ENCODE measurements around the gene LEP. TPM values are rescaled to one million over a fixed set of nuclear protein-coding genes. Genes with fewer than 3 reads are reported as not detected.

LEP gene
- total and polyA plus RNA-seq, 4 donors = 0.02 TPM; not detected in 3

DNA sequence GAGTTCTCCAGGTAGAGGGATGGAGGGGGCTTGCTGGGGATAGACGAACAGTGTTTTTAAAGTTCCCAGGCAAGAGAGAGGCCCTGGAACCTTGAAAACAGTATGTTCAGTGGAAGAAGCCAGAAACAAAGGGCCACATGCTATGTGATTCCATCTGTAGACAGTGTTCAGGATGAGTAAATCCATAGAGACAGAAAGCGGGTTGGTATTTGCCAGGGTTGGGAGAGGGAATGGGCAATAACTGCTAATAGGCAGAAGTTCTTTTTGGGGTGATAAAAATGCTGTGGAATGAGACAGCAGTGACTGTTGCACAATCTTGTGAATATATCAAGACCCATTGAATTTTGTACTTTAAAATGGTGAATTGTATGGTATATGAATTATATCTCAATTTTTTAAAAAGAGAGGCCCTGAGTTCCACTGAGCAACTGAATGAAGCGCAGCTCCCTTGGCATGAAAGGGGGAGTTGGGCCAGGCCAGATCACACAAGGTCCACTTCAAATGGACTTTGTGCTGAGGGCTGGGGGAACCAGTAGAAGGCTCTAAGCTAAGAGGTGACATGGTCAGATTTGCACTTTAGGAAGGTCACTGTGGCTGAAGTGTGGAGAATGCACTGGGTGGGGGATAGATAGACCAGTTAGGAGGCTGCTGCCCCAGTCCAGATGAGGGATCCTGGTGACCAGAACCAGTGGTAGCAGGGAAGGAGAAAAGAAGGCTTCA is 34.0 kb downstream of the LEP start:
- 51% methylated on average over 3 of the region's 3 CpGs for WGBS
- H3K36me3 ChIP-seq (ENCODE audit: control insufficient read depth in 4 of 4, insufficient read depth in 3 of 4, low read depth in 1 of 4, low read length in 3 of 4) = no peaks in the 10 kb centered on the region
- H3K4me3 ChIP-seq (ENCODE audit: low read depth in 1 of 3, low read length in 3 of 3) = no peak overlapping the region
- H3K9me3 ChIP-seq (ENCODE audit: control insufficient read depth in 4 of 4, low read length in 3 of 4) = peaks cover 0 to 2% (median under 1%) of the 10 kb centered on the region in 4 donors
- H3K27ac ChIP-seq (ENCODE audit: low read depth in 1 of 2, low read length in 2 of 2) = no peak overlapping the region
- no peak overlapping the region for H3K9ac ChIP-seq (ENCODE audit: low read depth in 1 of 2, low read length in 2 of 2)
- TF ChIP-seq SP1 (IDR thresholded peaks at IDR 0.05) (peak; percentile 25), HNF4A (conservative IDR thresholded peaks at IDR 0.05) (peak; percentile 51 to 81), EGR1 (IDR thresholded peaks at IDR 0.05; ENCODE audit: low read depth in 2 of 2) (no peak), RXRA (IDR thresholded peaks at IDR 0.05) (peak in 1 of 2 donors; percentile 13), HNF4G (IDR thresholded peaks at IDR 0.05) (peak; percentile 23), JUND (IDR thresholded peaks at IDR 0.05) (no peak)
- DNase-seq (ENCODE audit: low spot score) = no peak
- H3K4me1 ChIP-seq (ENCODE audit: control insufficient read depth in 4 of 4, insufficient read depth in 4 of 4, low read length in 3 of 4) = peaks cover 2 to 21% (median 17%) of the 10 kb centered on the region in 4 donors
- H3K27me3 ChIP-seq (ENCODE audit: control insufficient read depth in 4 of 4, insufficient read depth in 4 of 4, low read length in 3 of 4) = no peaks in the 10 kb centered on the region

DNA sequence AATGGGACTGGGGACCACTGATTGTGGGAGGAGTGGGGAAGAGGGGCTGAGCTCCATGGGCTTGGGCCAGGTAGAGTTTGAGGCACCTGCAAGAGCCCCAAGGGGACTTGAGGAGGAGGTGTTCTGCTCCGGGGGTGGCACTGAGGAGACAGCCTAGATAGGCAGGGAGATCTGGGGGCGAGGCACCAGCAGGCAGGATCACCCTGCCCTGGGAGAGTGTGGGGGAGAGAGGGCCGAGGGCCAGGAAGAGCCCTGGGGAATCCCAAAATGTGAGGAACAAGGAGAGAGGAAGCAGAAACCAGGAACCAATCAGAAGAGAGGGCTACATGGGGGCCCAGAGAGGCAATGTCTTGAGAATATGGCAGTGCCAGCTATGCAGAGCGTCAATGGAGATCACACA is 34.6 kb downstream of the LEP start:
- H3K9me3 ChIP-seq (ENCODE audit: control insufficient read depth in 4 of 4, low read length in 3 of 4) = peaks cover 0 to 2% (median under 1%) of the 10 kb centered on the region in 4 donors
- TF ChIP-seq JUND (IDR thresholded peaks at IDR 0.05) (no peak), EGR1 (IDR thresholded peaks at IDR 0.05; ENCODE audit: low read depth in 2 of 2) (no peak), GABPA (IDR thresholded peaks at IDR 0.05 in 1 of 2, conservative IDR thresholded peaks at IDR 0.05 in 1 of 2) (no peak), FOXA1 (IDR thresholded peaks at IDR 0.05) (no peak), YY1 (IDR thresholded peaks at IDR 0.05) (no peak), HNF4A (conservative IDR thresholded peaks at IDR 0.05) (no peak), RAD21 (IDR thresholded peaks at IDR 0.05) (no peak), TAF1 (conservative IDR thresholded peaks at IDR 0.05) (no peak), HNF4G (IDR thresholded peaks at IDR 0.05) (no peak), NR2F2 (IDR thresholded peaks at IDR 0.05) (no peak), FOXA2 (IDR thresholded peaks at IDR 0.05) (no peak)
- TF ChIP-seq, protein P1, sequence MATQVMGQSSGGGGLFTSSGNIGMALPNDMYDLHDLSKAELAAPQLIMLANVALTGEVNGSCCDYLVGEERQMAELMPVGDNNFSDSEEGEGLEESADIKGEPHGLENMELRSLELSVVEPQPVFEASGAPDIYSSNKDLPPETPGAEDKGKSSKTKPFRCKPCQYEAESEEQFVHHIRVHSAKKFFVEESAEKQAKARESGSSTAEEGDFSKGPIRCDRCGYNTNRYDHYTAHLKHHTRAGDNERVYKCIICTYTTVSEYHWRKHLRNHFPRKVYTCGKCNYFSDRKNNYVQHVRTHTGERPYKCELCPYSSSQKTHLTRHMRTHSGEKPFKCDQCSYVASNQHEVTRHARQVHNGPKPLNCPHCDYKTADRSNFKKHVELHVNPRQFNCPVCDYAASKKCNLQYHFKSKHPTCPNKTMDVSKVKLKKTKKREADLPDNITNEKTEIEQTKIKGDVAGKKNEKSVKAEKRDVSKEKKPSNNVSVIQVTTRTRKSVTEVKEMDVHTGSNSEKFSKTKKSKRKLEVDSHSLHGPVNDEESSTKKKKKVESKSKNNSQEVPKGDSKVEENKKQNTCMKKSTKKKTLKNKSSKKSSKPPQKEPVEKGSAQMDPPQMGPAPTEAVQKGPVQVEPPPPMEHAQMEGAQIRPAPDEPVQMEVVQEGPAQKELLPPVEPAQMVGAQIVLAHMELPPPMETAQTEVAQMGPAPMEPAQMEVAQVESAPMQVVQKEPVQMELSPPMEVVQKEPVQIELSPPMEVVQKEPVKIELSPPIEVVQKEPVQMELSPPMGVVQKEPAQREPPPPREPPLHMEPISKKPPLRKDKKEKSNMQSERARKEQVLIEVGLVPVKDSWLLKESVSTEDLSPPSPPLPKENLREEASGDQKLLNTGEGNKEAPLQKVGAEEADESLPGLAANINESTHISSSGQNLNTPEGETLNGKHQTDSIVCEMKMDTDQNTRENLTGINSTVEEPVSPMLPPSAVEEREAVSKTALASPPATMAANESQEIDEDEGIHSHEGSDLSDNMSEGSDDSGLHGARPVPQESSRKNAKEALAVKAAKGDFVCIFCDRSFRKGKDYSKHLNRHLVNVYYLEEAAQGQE (IDR thresholded peaks at IDR 0.05) = no peak
- TF ChIP-seq, protein P2, sequence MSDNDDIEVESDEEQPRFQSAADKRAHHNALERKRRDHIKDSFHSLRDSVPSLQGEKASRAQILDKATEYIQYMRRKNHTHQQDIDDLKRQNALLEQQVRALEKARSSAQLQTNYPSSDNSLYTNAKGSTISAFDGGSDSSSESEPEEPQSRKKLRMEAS (IDR thresholded peaks at IDR 0.05) = no peak
- TF ChIP-seq, protein P3, sequence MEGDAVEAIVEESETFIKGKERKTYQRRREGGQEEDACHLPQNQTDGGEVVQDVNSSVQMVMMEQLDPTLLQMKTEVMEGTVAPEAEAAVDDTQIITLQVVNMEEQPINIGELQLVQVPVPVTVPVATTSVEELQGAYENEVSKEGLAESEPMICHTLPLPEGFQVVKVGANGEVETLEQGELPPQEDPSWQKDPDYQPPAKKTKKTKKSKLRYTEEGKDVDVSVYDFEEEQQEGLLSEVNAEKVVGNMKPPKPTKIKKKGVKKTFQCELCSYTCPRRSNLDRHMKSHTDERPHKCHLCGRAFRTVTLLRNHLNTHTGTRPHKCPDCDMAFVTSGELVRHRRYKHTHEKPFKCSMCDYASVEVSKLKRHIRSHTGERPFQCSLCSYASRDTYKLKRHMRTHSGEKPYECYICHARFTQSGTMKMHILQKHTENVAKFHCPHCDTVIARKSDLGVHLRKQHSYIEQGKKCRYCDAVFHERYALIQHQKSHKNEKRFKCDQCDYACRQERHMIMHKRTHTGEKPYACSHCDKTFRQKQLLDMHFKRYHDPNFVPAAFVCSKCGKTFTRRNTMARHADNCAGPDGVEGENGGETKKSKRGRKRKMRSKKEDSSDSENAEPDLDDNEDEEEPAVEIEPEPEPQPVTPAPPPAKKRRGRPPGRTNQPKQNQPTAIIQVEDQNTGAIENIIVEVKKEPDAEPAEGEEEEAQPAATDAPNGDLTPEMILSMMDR (IDR thresholded peaks at IDR 0.05; ENCODE audit: low read depth, low read length, missing input control) = no peak
- TF ChIP-seq, protein P4, sequence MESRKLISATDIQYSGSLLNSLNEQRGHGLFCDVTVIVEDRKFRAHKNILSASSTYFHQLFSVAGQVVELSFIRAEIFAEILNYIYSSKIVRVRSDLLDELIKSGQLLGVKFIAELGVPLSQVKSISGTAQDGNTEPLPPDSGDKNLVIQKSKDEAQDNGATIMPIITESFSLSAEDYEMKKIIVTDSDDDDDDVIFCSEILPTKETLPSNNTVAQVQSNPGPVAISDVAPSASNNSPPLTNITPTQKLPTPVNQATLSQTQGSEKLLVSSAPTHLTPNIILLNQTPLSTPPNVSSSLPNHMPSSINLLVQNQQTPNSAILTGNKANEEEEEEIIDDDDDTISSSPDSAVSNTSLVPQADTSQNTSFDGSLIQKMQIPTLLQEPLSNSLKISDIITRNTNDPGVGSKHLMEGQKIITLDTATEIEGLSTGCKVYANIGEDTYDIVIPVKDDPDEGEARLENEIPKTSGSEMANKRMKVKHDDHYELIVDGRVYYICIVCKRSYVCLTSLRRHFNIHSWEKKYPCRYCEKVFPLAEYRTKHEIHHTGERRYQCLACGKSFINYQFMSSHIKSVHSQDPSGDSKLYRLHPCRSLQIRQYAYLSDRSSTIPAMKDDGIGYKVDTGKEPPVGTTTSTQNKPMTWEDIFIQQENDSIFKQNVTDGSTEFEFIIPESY (IDR thresholded peaks at IDR 0.05) = no peak
- TF ChIP-seq, protein P5, sequence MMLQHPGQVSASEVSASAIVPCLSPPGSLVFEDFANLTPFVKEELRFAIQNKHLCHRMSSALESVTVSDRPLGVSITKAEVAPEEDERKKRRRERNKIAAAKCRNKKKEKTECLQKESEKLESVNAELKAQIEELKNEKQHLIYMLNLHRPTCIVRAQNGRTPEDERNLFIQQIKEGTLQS (IDR thresholded peaks at IDR 0.05) = no peak
- no peaks in the 10 kb centered on the region for H3K36me3 ChIP-seq (ENCODE audit: control insufficient read depth in 4 of 4, insufficient read depth in 3 of 4, low read depth in 1 of 4, low read length in 3 of 4)
- no peak for DNase-seq (ENCODE audit: low spot score)
- peaks cover 2 to 20% (median 16%) of the 10 kb centered on the region in 4 donors for H3K4me1 ChIP-seq (ENCODE audit: control insufficient read depth in 4 of 4, insufficient read depth in 4 of 4, low read length in 3 of 4)
- H3K27ac ChIP-seq (ENCODE audit: low read depth in 1 of 2, low read length in 2 of 2) = no peak overlapping the region
- H3K27me3 ChIP-seq (ENCODE audit: control insufficient read depth in 4 of 4, insufficient read depth in 4 of 4, low read length in 3 of 4) = no peaks in the 10 kb centered on the region
- WGBS = 90% methylated on average over 4 of the region's 4 CpGs
- no peak overlapping the region for H3K4me3 ChIP-seq (ENCODE audit: low read depth in 1 of 3, low read length in 3 of 3)
- no peak overlapping the region for H3K9ac ChIP-seq (ENCODE audit: low read depth in 1 of 2, low read length in 2 of 2)

Measured in liver (tissue), 9 donors.